HG03460 (cell line): Measurements from ENCODE around the gene PRKN.
A peak's percentile ranks its signal among the peaks of the same experiment; 100 is the strongest.

Experiments
- ATAC-seq: cut with Tn5 transposase; IDR thresholded peaks from one replicate; pipeline ENCODE4 v1.9.1; 2021; ENCODE audit not compliant: unreplicated experiment

Gene PRKN

DNA sequence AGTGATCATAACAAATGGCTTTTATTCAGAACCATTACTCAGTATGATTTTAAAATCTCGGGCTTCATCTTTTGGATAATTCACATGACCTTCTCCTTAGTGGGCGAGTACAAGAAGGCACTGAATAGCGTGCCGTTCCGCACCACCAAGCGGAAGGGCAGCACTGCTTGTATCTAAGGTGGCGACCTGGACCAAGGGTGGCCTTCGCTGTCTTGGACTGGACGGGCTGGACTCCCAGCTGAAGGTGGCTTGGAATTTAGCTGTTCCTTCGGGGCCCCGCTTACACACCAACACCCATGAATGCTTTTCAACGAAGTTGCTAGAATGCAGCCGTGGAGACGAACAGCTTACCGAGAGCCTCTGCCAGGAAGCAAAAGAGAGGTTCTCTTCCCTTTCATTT, 1285.1 kb downstream of the PRKN start:
- no peak for ATAC-seq

DNA sequence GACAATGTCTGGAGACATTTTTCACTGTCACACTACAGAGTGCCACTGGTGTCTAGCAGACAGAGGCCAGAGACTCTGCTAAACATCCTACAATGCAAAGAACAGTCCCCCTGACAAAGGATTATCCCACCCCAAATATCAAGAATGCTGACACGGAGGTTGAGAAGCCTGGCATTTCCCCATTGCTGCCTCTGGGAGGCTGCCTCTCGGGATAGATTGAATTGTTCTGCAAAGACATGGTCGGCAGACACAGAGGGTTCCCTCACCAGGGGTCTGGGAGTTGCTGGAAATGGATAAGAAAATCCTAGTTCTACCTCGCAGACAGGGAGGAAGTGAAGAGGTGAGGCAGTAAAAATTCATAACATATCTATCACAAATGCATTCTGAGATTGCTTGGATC, 1287.3 kb downstream of the PRKN start:
- no peak for ATAC-seq

- ATAC-seq: no peak
Measured at GRCh38 chr6:161439093-161439492, 1288.5 kb downstream of the PRKN start.

GRCh38 chr6:161438430-161439030, 1289.0 kb downstream of the PRKN start:
- no peak for ATAC-seq

DNA sequence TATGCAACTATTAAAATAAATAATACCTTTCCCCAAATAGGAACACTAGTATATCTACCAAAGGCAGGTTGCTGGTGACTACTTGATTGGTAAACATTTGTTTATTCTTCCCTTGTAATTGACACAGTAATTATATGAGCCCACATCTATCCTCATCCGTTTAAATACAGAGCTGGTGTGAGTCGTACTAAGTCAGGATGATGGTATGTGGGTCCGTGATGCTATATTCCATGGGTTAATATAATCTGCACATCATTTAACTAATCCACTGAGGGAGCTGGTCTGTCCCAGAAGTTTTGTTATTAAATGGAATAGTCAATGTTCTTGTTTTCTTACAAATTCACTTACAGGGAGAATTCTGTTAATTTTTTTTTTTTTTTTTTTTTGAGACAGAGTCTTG, 1289.7 kb downstream of the PRKN start:
- ATAC-seq: no peak

DNA sequence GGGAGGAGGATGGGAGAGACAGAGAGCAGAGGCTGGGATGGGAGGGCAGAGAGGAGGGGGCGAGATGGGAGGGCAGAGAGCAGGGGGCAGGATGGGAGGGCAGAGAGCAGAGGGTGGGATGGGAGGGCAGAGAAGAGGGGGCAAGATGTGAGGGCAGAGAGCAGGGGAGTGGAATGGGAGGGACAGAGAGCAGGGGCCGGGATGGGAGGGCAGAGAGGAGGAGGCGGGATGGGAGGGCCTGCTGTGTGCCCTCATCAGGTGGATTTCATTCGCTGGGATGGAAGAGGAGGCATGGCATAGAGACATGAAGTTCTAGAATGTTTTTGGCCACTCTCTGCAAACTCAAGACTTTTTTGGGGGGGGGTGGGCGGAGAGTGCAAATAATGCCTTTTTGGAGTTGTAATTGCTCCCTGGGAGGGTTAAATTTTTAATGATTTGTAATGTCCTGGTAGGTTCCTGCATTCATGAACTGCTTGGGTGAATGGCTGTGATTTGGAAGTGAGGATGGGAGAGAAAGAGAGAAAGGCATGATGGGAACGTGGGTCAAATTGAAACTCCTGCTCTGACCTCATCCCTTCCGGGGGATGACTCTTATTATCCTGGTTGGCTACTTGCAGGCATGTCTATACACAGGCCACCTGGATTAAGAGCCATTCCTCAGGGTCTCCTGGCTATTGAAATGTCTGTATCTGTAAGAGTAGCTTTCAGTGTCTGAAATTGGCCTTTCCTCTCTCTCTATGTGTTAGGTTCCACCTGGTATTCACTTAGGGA, 1291.3 kb downstream of the PRKN start:
- ATAC-seq: no peak

DNA sequence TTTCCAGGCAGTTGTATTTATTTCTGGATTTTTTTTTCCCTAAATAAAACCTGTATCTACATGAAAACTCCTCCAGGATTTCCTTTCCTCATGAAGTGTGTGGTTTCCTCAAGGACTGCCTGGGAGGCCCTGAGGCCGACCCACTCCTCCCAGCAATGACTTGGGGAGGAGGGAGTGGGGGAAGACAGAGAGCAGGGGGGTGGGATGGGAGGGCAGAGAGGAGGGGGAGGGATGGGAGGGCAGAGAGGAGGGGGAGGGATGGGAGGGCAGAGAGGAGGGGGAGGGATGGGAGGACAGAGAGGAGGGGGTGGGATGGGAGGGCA, 1291.9 kb downstream of the PRKN start:
- no peak for ATAC-seq

- ATAC-seq: no peak
Measured at GRCh38 chr6:161434921-161435747, 1292.4 kb downstream of the PRKN start.

DNA sequence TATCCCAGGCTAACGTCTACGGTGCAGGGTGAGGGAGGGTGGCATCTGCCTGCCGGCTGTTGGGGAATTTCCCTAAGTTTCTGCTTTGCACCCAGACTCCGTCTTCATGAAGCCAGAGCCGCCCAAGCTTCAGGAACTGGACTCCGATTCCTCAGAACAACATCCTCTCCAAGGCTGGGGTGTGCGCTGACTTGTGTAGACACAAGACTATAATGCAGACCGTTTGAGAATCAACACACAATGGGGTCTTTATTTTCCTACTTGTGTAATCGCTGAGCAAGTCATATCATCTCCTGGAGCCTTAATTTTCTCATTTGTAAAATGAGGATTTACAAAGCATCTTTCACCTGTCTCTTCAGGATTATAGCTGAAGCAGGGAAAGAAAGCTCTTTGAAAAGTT, 1293.2 kb downstream of the PRKN start:
- ATAC-seq: no peak

GRCh38 chr6:161432546-161432945, 1295.0 kb downstream of the PRKN start:
- no peak for ATAC-seq

GRCh38 chr6:161429921-161430490, 1297.6 kb downstream of the PRKN start:
- no peak for ATAC-seq

DNA sequence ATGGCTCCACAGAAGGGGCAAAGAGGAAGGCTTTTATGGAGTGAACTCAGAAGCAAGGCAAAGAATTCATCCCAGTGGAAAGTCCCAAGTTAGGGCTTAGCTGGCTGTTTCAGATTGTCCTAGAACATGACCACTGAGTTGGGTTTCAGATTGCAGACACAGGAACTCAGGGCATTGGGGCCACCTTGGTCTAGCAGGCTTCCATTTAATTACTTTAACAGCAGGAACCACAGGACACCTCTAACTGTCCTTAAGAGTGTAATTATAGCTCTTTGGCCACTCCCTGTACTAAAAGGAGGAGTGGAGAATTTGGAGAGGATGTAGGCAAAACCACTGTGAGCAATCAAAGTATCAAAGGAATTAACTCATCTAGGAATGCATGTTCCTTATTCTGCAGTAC, 1303.1 kb downstream of the PRKN start:
- ATAC-seq: no peak

DNA sequence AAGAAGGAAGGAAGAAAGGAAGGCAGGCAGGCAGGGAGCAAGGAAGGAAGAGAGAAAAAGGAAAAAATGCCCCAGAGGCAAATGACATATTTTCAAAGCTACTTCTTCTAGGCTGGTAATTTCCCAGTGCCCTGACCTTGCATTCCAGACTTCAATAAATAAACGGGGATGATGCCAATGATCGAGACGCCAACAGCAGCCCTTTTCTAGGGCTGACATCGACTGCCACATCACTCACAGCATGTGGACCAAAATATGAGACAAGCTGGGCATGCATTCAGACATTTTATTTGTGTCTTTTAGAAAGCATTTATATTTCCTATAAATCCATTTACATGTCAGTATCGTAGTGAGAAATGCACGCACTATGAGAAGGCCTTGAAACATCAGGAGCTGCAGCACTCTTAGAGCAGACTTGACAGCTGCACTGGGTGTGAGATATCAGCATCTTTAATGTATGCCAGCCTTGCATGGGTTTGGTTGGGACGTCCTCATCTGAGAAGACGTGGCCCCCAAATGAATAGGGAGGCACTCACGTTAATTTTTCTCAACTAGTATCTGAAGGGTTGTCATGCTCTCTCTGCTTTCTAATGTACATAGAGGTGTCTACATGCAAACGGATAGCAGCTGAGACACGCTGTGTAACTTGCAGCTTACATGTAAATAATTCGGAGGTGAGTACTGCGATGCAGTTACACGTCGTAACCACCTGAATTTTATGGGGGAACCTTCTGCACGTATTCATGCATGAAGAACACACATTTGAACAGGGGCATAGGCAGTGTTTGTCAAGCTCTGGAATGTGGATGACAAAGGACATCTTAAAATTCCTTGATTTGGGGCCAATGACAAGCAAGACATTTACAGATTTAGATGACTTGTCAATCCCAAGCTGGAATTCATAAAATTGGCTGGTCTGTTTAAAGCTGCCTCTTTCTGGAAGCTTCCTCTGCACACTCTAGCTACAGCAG, 1304.6 kb downstream of the PRKN start:
- ATAC-seq: no peak

- ATAC-seq: peak; percentile 72
Measured at GRCh38 chr6:161418463-161418945, 1309.1 kb downstream of the PRKN start.

GRCh38 chr6:161417717-161418462, 1309.7 kb downstream of the PRKN start:
- no peak for ATAC-seq

GRCh38 chr6:161415302-161415855, 1312.2 kb downstream of the PRKN start:
- no peak for ATAC-seq

DNA sequence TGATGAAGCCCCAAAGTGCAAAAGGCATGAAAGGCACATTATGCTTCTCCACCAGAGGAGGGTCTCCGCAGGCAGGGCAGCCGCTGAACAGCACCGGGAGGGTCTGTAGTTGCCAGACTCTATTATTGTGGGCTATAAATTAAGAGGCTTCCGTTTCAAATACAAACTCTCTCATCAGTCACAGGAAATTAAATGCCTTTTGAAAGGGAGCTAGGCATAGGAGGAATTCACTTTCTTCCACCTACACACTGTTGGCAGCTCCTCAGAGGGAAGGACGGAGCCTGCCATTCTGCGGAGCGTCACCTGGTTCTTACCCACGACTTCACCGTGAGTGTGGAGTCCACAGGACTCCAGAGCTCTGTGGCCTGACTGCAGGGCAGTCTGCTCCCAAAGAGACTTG, 1312.9 kb downstream of the PRKN start:
- ATAC-seq: no peak

- ATAC-seq: no peak
Measured at GRCh38 chr6:161414180-161414579, 1313.4 kb downstream of the PRKN start.

DNA sequence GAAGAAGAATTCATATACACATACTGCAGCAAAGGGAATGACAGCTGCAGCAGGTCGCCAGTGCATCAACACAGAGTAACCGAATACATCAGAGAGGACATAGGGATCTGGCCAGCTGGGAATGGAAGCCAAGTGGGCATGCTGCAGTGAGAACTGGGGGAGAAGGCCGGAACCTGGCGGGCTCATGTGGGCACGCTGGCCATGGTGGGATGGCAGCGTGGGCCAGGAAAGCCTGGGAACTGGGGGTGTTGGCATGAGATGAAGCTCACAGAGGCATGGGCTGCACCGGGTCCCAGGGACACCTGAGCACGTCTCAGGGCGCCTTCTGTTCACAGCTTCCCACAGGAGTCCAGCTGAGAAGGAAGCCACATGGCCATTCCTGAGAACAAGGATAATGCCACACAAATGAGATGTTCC, 1314.2 kb downstream of the PRKN start:
- ATAC-seq: no peak
